Keratinocyte (primary cell): ENCODE measurements around the gene DCLK1. TPM values are rescaled to one million over a fixed set of nuclear protein-coding genes. Genes with fewer than 3 reads are reported as not detected.

Source experiments
- DNase-seq: peaks from one replicate; pipeline ENCODE4 v3.0.0-alpha.2; 2011; ENCODE audit warnings: low read depth, missing footprints, low spot score
- FAIRE-seq: peaks from 2 replicates; lab custom pipeline; 2011; peaks lifted over from hg19 to GRCh38; lab: Jason Lieb, UNC
- H2AFZ ChIP-seq: 2 replicates; pipeline ENCODE4 v1.6.0; 2012; ENCODE audit warnings: low read length, control low read depth, inconsistent platforms; ENCODE audit not compliant: control insufficient read depth
- H3K27ac ChIP-seq: 2 replicates; pipeline ENCODE4 v1.5.1; 2011; ENCODE audit warnings: low read length; ENCODE audit not compliant: control insufficient read depth, insufficient read depth
- H3K27me3 ChIP-seq: 3 replicates; pipeline ENCODE4 v1.6.0; 2011; ENCODE audit warnings: low read length; ENCODE audit not compliant: control insufficient read depth, insufficient read depth; ENCODE audit errors: extremely low read depth
- H3K36me3 ChIP-seq, 2 experiments: 2 replicates in 1 of 2; 3 replicates in 1 of 2; pipeline ENCODE4 v1.5.1; 2011; ENCODE audit warnings: low read length in 2 of 2, mild to moderate bottlenecking in 1 of 2; ENCODE audit not compliant: control insufficient read depth in 2 of 2, insufficient read depth in 2 of 2; ENCODE audit errors: extremely low read depth in 1 of 2
- H3K4me1 ChIP-seq: 3 replicates; pipeline ENCODE4 v1.5.1; 2011; ENCODE audit warnings: low read length; ENCODE audit not compliant: control insufficient read depth, insufficient read depth; ENCODE audit errors: extremely low read depth
- H3K4me2 ChIP-seq: 3 replicates; pipeline ENCODE4 v1.6.0; 2011; ENCODE audit warnings: low read depth, low read length; ENCODE audit not compliant: control insufficient read depth, insufficient read depth; ENCODE audit errors: extremely low read depth
- H3K4me3 ChIP-seq, 3 experiments: fragments of 200-600 bp in 1 of 3; sonication (generic) in 1 of 3; 2 replicates in 2 of 3; 3 replicates in 1 of 3; pipeline ENCODE4 v1.5.1; 2011 to 2016; ENCODE audit warnings: low read length in 3 of 3, mild to moderate bottlenecking in 3 of 3, control low read depth in 2 of 3, inconsistent platforms in 1 of 3, low read depth in 1 of 3, mixed read lengths in 1 of 3, mixed run types in 1 of 3, moderate library complexity in 1 of 3; ENCODE audit not compliant: control insufficient read depth in 2 of 3, insufficient read depth in 2 of 3; ENCODE audit errors: extremely low read depth in 1 of 3
- H3K79me2 ChIP-seq: 2 replicates; pipeline ENCODE4 v1.6.0; 2012; ENCODE audit warnings: low read length; ENCODE audit not compliant: control insufficient read depth, insufficient read depth
- H3K9ac ChIP-seq: 3 replicates; pipeline ENCODE4 v1.6.0; 2011; ENCODE audit warnings: low read length; ENCODE audit not compliant: control insufficient read depth, insufficient read depth; ENCODE audit errors: extremely low read depth
- H3K9me1 ChIP-seq: 3 replicates; pipeline ENCODE4 v1.6.0; 2011; ENCODE audit warnings: low read length; ENCODE audit not compliant: control insufficient read depth, insufficient read depth; ENCODE audit errors: extremely low read depth
- H3K9me3 ChIP-seq: 2 replicates; pipeline ENCODE4 v1.5.1; 2012; ENCODE audit warnings: low read depth, low read length; ENCODE audit not compliant: control insufficient read depth
- H4K20me1 ChIP-seq: 3 replicates; pipeline ENCODE4 v1.6.0; 2011; ENCODE audit warnings: low read length; ENCODE audit not compliant: control insufficient read depth, insufficient read depth; ENCODE audit errors: extremely low read depth
- CTCF ChIP-seq, 3 experiments: IDR thresholded peaks in 1 of 3; conservative IDR thresholded peaks in 1 of 3; optimal IDR thresholded peaks in 1 of 3; 2 replicates in 2 of 3; 3 replicates in 1 of 3; pipeline versions ENCODE3 to v1.5.1; 2011; ENCODE audit warnings: low read length in 3 of 3, mild to moderate bottlenecking in 3 of 3, moderate library complexity in 2 of 3, control low read depth in 1 of 3, inconsistent platforms in 1 of 3; ENCODE audit not compliant: insufficient read depth in 2 of 3; ENCODE audit errors: extremely low read depth in 1 of 3
- EZH2 ChIP-seq: IDR thresholded peaks from one replicate; pipeline ENCODE4 v1.6.1; 2012; ENCODE audit warnings: inconsistent platforms, mild to moderate bottlenecking, low read length, moderate library complexity
- dilution Hi-C: fragments of 300-500 bp; cut with MboI; formaldehyde crosslinking; loops from one replicate; pipeline ENCODE4 v1.7.0; 2020; ENCODE audit warnings: low sequenced_read_pairs; ENCODE audit not compliant: extremely low pct_ligation_motif_present
- polyA plus RNA-seq, 5 experiments: library from polyadenylated mRNA; depleted of rRNA in 3 of 5; stranded (reverse) in 3 of 5; stranded (forward) in 1 of 5; unstranded in 1 of 5; fragments of >200 nt; gene quantifications; 1 replicate in 1 of 5; 2 replicates in 3 of 5; 3 replicates in 1 of 5; pipeline versions ENCODE4 v1.2.1 to v1.2.3, GENCODE V29; 2011 to 2012; ENCODE audit warnings: missing spikeins in 2 of 5, low read depth in 1 of 5, low replicate concordance in 1 of 5

DCLK1 gene
- polyA plus RNA-seq, 1 donor (not counting 4 experiments of a cell fraction or from before 2014, with no cell fraction given), result 0.04 TPM

GRCh38 chr13:35794734-35795389 is 336.3 kb downstream of the DCLK1 start:
- dilution Hi-C loops, result no loop called here
- no peak overlapping the region for H3K27ac ChIP-seq
- FAIRE-seq, result no peak

GRCh38 chr13:35793823-35794222 is 337.4 kb downstream of the DCLK1 start:
- dilution Hi-C loops, result no loop called here
- H3K79me2 ChIP-seq, result no peaks in the 10 kb centered on the region
- no peaks in the 10 kb centered on the region for H4K20me1 ChIP-seq
- no peak overlapping the region for H3K27ac ChIP-seq
- TF ChIP-seq EZH2, result no peak
- no peak for TF ChIP-seq CTCF (optimal IDR thresholded peaks at IDR 0.05 in 1 of 3, IDR thresholded peaks at IDR 0.05 in 1 of 3, conservative IDR thresholded peaks at IDR 0.05 in 1 of 3; ENCODE audit: extremely low read depth in 1 of 3, insufficient read depth in 2 of 3, low read length in 3 of 3)
- no peaks in the 10 kb centered on the region for H3K36me3 ChIP-seq
- H3K4me1 ChIP-seq, result no peaks in the 10 kb centered on the region
- FAIRE-seq (no peak), DNase-seq (no peak)
- no peak overlapping the region for H3K9ac ChIP-seq
- no peaks in the 10 kb centered on the region for H3K9me3 ChIP-seq
- H3K4me3 ChIP-seq, result no peak overlapping the region
- no peak overlapping the region for H2AFZ ChIP-seq
- H3K9me1 ChIP-seq, result no peaks in the 10 kb centered on the region
- no peaks in the 10 kb centered on the region for H3K27me3 ChIP-seq
- H3K4me2 ChIP-seq, result no peak overlapping the region

More at GRCh38 chr13:35794734-35795389, 336.3 kb downstream of the DCLK1 start:
- no peaks in the 10 kb centered on the region for H3K27me3 ChIP-seq
- no peak overlapping the region for H3K9ac ChIP-seq
- TF ChIP-seq CTCF (optimal IDR thresholded peaks at IDR 0.05 in 1 of 3, IDR thresholded peaks at IDR 0.05 in 1 of 3, conservative IDR thresholded peaks at IDR 0.05 in 1 of 3; ENCODE audit: extremely low read depth in 1 of 3, insufficient read depth in 2 of 3, low read length in 3 of 3), result no peak
- TF ChIP-seq EZH2, result no peak
- no peaks in the 10 kb centered on the region for H3K9me3 ChIP-seq
- H3K36me3 ChIP-seq, result no peaks in the 10 kb centered on the region
- no peak for DNase-seq
- H3K9me1 ChIP-seq, result no peaks in the 10 kb centered on the region
- no peak overlapping the region for H2AFZ ChIP-seq
- H3K4me3 ChIP-seq, result no peak overlapping the region
- no peaks in the 10 kb centered on the region for H3K4me1 ChIP-seq
- no peak overlapping the region for H3K4me2 ChIP-seq
- no peaks in the 10 kb centered on the region for H3K79me2 ChIP-seq
- no peaks in the 10 kb centered on the region for H4K20me1 ChIP-seq
